Effector memory CD8-positive, alpha-beta T cell (primary cell): Measurements from ENCODE around the gene TTN.
A peak's percentile ranks its signal among the peaks of the same experiment; 100 is the strongest.

Experiments used
- ATAC-seq: fragments of 150-1000 bp; cut with Tn5 transposase; replicated peaks from 2 replicates; pipeline ENCODE4 v1.10.0; 2021; ENCODE audit warnings: mild to moderate bottlenecking, moderate library complexity
- DNase-seq, 3 experiments: peaks; one replicate each; pipeline ENCODE4 v3.0.0; 2021
- H3K27ac Mint-ChIP-seq, 2 donors: one replicate each; pipeline ENCODE4 v1.8.0; 2022; ENCODE audit warnings: mild to moderate bottlenecking in 2 of 2, mixed read lengths in 2 of 2, moderate library complexity in 2 of 2
- H3K27me3 Mint-ChIP-seq, 2 donors: one replicate each; pipeline ENCODE4 v1.8.0; 2022; ENCODE audit warnings: mixed read lengths in 2 of 2
- H3K36me3 Mint-ChIP-seq: one replicate; pipeline ENCODE4 v1.8.0; 2022; ENCODE audit warnings: mild to moderate bottlenecking, moderate library complexity, mixed read lengths; ENCODE audit not compliant: insufficient read depth
- H3K4me1 Mint-ChIP-seq, 2 donors: one replicate each; pipeline ENCODE4 v1.8.0; 2022; ENCODE audit warnings: low read depth in 2 of 2, mixed read lengths in 2 of 2
- H3K4me3 Mint-ChIP-seq, 2 donors: one replicate each; pipeline ENCODE4 v1.8.0; 2022; ENCODE audit warnings: mild to moderate bottlenecking in 2 of 2, mixed read lengths in 2 of 2, moderate library complexity in 2 of 2
- H3K9me3 Mint-ChIP-seq, 2 donors: one replicate each; pipeline ENCODE4 v1.8.0; 2022; ENCODE audit warnings: mixed read lengths in 2 of 2

The TTN gene

DNA sequence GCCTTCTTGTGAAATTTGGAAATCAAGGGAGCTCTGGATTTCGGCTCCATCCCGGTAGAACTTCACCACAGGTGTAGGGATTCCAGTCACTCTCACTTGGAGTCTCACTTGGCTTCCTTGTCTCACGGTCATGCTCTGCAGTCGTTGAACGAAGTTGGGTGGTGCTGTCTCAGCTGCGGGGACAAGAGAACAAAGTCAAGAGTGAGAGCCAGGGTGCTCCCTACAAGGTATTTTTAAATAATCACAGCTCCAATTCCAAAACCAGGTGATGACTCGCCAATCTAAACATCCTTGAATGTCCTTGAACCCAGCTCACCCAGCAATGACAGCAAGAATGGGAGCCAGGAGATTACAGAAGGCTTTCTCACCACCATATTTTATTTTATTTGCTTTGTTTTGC lies 6.7 kb downstream of the TTN start:
- no peaks in the 10 kb centered on the region for H3K9me3 Mint-ChIP-seq
- no peak for DNase-seq
- H3K36me3 Mint-ChIP-seq: no peaks in the 10 kb centered on the region
- no peaks in the 10 kb centered on the region for H3K4me1 Mint-ChIP-seq
- no peak for ATAC-seq
- H3K27ac Mint-ChIP-seq: no peak overlapping the region
- H3K4me3 Mint-ChIP-seq: no peak overlapping the region
- H3K27me3 Mint-ChIP-seq: peaks cover 0 to 8% of the 10 kb centered on the region in 2 donors

DNA sequence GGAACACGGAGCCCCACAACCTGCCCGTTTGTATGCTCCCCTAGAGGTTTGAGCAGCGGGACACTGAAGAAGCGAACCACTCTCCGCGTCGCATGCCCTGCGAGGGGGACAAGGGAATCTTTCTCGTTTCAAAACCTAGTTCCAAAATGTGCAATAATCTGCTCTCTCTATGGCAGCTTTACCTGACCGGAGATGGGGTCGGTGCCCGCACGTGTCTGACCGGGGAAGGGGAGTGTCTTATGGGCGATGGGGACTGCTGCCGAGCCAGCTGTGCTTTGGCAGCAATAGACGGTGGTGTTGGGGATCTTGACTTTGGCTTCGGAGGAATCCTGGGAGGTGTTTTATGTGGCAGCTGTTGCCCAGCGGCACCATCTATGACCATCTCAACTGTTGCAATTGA lies 7.9 kb downstream of the TTN start:
- ATAC-seq (no peak), DNase-seq (no peak)
- Mint-ChIP-seq H3K4me3 (no peak overlapping the region), H3K27me3 (peaks cover 0 to 8% of the 10 kb centered on the region in 2 donors), H3K27ac (no peak overlapping the region), H3K4me1 (no peaks in the 10 kb centered on the region), H3K36me3 (no peaks in the 10 kb centered on the region), H3K9me3 (no peaks in the 10 kb centered on the region)

DNA sequence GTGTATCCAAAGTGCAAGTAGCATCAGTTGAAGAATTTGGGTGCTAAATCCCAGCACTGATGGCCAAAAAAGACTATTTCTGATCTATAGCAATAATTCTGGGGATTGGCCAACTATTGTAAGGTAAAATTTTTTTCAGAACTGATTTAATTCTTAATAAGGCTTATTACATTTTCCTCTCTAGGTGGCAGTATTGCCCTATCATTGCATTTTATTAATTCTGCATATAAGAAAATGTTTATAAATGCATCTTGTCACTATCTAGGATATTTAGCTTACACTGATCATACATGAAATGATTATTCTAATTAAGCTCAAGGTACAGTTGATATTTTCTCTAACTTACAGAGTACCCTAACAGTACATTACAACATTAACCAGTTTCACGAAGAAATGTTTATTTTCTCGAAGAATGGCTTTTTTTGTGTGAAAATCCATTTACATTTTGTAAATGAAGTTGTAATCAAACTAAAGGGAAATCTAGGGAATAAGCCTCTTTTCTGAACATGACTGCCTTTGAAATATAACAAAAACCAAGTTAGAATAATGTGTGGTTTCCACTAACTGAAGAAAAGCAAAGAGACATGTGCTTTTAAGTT lies 11.0 kb downstream of the TTN start:
- DNase-seq: no peak
- Mint-ChIP-seq H3K4me3 (no peak overlapping the region), H3K27ac (no peak overlapping the region), H3K4me1 (no peaks in the 10 kb centered on the region), H3K9me3 (no peaks in the 10 kb centered on the region), H3K27me3 (peaks cover 6 to 12% of the 10 kb centered on the region in 2 donors), H3K36me3 (no peaks in the 10 kb centered on the region)
- no peak for ATAC-seq

GRCh38 chr2:178787934-178788333 lies 19.3 kb downstream of the TTN start:
- H3K27ac Mint-ChIP-seq: no peak overlapping the region
- no peaks in the 10 kb centered on the region for H3K9me3 Mint-ChIP-seq
- ATAC-seq: no peak
- no peak overlapping the region for H3K4me3 Mint-ChIP-seq
- DNase-seq: no peak
- no peaks in the 10 kb centered on the region for H3K36me3 Mint-ChIP-seq
- peaks cover 0 to 5% of the 10 kb centered on the region in 2 donors for H3K27me3 Mint-ChIP-seq
- H3K4me1 Mint-ChIP-seq: no peaks in the 10 kb centered on the region

DNA sequence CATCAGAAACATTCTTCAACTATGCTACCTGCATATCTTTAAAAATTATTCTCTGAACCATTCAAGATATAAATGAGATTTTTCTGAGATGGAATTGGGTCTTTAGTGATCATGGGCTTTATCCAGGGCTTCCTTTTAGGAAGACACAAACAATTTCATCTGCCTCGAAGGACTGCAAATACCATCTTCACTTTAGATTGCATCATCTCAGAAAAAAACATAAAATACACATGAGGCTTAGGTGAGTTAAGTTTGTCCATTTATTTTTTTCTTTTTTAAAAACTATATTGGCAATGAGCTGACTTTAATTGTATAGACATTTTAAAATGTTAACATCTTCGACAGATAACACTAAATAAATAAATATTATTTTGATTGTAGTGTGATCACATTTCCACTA lies 20.1 kb downstream of the TTN start:
- Mint-ChIP-seq H3K4me1 (no peaks in the 10 kb centered on the region), H3K36me3 (no peaks in the 10 kb centered on the region), H3K4me3 (no peak overlapping the region), H3K9me3 (no peaks in the 10 kb centered on the region), H3K27me3 (no peaks in the 10 kb centered on the region), H3K27ac (no peak overlapping the region)
- no peak for DNase-seq
- ATAC-seq: no peak

DNA sequence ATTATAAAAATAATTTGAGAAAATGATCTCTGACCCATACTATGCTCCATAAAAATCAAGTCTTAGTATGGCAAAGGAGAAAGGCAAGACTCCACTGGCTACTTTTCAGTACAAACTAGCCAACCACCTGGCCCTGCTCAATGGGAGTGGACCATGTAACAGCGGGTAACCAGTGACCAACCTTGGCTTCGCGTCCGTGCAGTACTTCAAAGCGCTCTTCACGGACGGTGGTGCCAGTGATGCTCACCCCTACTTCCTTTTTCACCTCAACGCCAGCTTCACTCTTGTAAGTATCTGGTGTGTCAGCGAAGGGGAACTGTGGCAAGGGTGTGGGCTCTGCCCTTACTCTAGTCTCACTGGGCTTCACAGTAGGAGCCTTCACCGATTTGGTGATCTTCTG lies 23.3 kb downstream of the TTN start:
- Mint-ChIP-seq H3K36me3 (no peaks in the 10 kb centered on the region), H3K27ac (no peak overlapping the region), H3K4me1 (no peaks in the 10 kb centered on the region), H3K4me3 (no peak overlapping the region), H3K27me3 (no peaks in the 10 kb centered on the region), H3K9me3 (no peaks in the 10 kb centered on the region)
- ATAC-seq (no peak), DNase-seq (no peak)

DNA sequence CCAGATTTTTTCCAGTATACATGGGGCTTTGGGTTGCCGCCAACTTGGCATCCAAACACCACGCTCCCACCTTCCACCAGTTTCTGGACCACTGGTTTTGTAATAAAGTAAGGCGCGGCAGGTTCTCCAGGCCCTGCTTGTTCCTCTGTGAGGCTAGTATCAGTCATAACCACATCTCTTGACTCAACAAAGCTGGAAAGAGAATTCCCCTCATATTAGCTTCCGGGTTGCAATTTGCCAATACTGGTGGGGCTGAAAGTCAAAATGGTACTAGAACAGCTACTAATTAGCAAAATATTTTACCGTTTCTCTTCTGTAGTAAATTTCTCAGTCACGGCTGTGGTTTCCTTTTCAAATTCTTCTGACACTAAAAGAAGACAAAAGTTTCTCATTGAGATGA lies 25.0 kb downstream of the TTN start:
- DNase-seq (no peak), ATAC-seq (no peak)
- no peaks in the 10 kb centered on the region for H3K36me3 Mint-ChIP-seq
- no peak overlapping the region for H3K27ac Mint-ChIP-seq
- H3K27me3 Mint-ChIP-seq: no peaks in the 10 kb centered on the region
- H3K4me1 Mint-ChIP-seq: no peaks in the 10 kb centered on the region
- H3K9me3 Mint-ChIP-seq: no peaks in the 10 kb centered on the region
- H3K4me3 Mint-ChIP-seq: no peak overlapping the region

- ATAC-seq (no peak), DNase-seq (no peak)
- H3K36me3 Mint-ChIP-seq: no peaks in the 10 kb centered on the region
- H3K27me3 Mint-ChIP-seq: no peaks in the 10 kb centered on the region
- peaks cover 0 to 6% of the 10 kb centered on the region in 2 donors for H3K9me3 Mint-ChIP-seq
- no peaks in the 10 kb centered on the region for H3K4me1 Mint-ChIP-seq
- H3K27ac Mint-ChIP-seq: no peak overlapping the region
- H3K4me3 Mint-ChIP-seq: no peak overlapping the region
These were observed 29.6 kb downstream of the TTN start for GRCh38 chr2:178777577-178777976.

GRCh38 chr2:178776751-178777150 lies 30.5 kb downstream of the TTN start:
- Mint-ChIP-seq H3K36me3 (no peaks in the 10 kb centered on the region), H3K27ac (no peak overlapping the region)

GRCh38 chr2:178775975-178776374 lies 31.2 kb downstream of the TTN start:
- Mint-ChIP-seq H3K4me1 (no peaks in the 10 kb centered on the region), H3K27ac (no peak overlapping the region), H3K4me3 (no peak overlapping the region), H3K27me3 (no peaks in the 10 kb centered on the region), H3K36me3 (no peaks in the 10 kb centered on the region), H3K9me3 (peaks cover 0 to 6% of the 10 kb centered on the region in 2 donors)
- DNase-seq (no peak), ATAC-seq (no peak)

More at GRCh38 chr2:178776751-178777150, 30.5 kb downstream of the TTN start:
- Mint-ChIP-seq H3K4me1 (no peaks in the 10 kb centered on the region), H3K27me3 (no peaks in the 10 kb centered on the region), H3K9me3 (peaks cover 0 to 6% of the 10 kb centered on the region in 2 donors), H3K4me3 (no peak overlapping the region)
- ATAC-seq: no peak
- no peak for DNase-seq

GRCh38 chr2:178770518-178770917 lies 36.7 kb downstream of the TTN start:
- H3K27ac Mint-ChIP-seq: no peak overlapping the region
- H3K4me1 Mint-ChIP-seq: no peaks in the 10 kb centered on the region
- ATAC-seq: no peak
- H3K9me3 Mint-ChIP-seq: peaks cover 0 to under 1% of the 10 kb centered on the region in 2 donors
- no peak overlapping the region for H3K4me3 Mint-ChIP-seq
- H3K36me3 Mint-ChIP-seq: no peaks in the 10 kb centered on the region
- no peak for DNase-seq
- no peaks in the 10 kb centered on the region for H3K27me3 Mint-ChIP-seq

DNA sequence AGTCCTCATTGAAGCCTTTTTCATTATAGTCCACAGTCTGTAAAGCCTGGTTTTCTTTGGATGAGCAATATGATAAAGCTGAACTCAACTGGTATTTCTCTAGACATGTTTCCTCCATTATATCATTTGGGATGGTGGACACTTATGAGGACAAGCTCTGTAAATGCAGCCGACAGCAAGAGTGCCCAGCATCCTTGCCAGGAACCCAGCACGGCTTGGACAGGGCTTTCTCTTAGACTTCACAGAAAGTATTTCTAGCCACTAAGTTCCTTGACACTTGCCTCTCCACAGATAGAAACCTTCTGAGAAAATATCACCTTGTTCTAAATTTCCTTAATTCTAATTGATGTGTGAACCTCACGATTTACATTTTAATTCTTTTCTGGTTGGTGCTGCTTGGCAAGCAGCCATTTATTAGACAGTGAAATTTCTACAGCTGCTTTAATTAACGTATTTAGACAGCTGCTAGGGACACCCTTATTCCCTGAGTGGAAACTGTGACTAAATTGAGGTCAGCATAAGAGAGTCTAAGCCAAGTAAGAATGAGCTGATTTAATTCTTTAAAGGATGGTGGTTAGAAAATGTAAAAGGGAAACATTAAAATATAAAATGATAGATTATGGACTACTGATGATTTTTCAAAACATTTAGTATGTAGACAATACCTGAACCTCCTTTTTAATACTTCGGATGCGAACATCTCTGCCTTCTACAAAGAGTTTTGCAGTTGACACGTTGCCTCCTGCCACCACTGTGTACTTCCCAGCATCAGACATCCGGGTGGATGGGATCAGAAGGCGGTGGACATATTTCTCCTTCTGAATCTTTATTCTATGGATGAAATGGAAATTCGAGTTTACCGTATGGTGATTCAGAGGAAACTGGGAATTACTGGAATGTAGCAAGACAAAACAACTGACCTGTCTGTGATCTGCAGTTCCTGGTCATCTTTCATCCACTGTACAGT lies 39.8 kb downstream of the TTN start:
- H3K27ac Mint-ChIP-seq: no peak overlapping the region
- no peaks in the 10 kb centered on the region for H3K9me3 Mint-ChIP-seq
- H3K4me3 Mint-ChIP-seq: no peak overlapping the region
- no peaks in the 10 kb centered on the region for H3K4me1 Mint-ChIP-seq
- no peaks in the 10 kb centered on the region for H3K36me3 Mint-ChIP-seq
- ATAC-seq (no peak), DNase-seq (no peak)
- H3K27me3 Mint-ChIP-seq: no peaks in the 10 kb centered on the region

DNA sequence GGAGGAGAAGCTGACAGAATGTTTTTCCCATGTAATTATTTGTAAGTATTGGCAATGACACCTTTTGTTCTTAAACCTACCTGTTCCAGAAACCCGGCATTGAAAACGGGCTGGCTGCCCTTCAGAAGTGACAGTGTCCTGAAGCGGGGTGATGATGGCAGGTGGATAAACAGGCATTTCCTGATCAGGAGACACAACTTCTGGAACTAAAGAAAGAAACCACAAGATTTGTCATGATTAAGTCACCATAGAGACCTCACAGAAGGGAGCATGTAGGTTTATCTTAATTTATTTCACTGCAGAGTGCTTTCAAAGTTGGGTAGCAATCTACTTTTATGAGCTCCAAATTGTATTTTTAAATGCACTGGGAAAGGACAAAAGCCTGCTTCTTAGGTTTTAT lies 43.1 kb downstream of the TTN start:
- H3K9me3 Mint-ChIP-seq: no peaks in the 10 kb centered on the region
- H3K36me3 Mint-ChIP-seq: no peaks in the 10 kb centered on the region
- no peaks in the 10 kb centered on the region for H3K27me3 Mint-ChIP-seq
- H3K4me1 Mint-ChIP-seq: no peaks in the 10 kb centered on the region
- ATAC-seq (no peak), DNase-seq (no peak)
- no peak overlapping the region for H3K4me3 Mint-ChIP-seq
- no peak overlapping the region for H3K27ac Mint-ChIP-seq

DNA sequence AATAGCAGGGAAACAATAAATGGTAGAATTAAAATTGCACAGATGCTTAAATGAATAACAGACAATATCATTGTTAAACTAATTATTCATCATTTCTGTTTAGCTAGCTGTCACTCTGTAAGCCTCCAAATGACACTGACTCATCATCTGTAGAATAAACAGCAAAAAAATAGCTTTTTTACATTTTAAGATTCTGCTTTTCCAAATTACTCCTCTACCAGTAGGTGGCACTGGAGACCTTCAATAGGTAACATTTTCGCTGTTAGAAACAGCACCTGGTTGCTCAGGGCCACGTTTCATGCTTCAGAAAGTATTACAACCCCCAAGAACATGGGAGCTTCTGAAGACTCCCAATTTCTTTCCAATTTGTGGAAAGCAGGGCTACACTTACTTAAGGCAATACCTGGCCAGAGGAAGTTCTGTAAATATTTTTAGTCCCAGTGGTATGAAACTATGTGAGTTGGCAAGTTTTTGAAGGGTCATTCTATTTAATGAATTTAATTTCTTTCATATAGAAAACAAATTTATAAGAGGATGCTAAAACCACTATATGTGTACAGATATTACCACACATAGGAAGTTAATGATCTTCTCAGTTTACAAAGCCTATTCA lies 45.4 kb downstream of the TTN start:
- DNase-seq (peak in 1 of 3 experiments; percentile 5), ATAC-seq (no peak)
- no peaks in the 10 kb centered on the region for H3K36me3 Mint-ChIP-seq

More for the DNA sequence above, 45.4 kb downstream of the TTN start:
- Mint-ChIP-seq H3K27me3 (no peaks in the 10 kb centered on the region), H3K27ac (no peak overlapping the region), H3K9me3 (no peaks in the 10 kb centered on the region), H3K4me3 (no peak overlapping the region), H3K4me1 (no peaks in the 10 kb centered on the region)
